Vagina (tissue), 2 donors: ENCODE measurements around the gene NCOA3. TPM values are rescaled to one million over a fixed set of nuclear protein-coding genes. Genes with fewer than 3 reads are reported as not detected.

Experiments used
- DNase-seq, 2 donors: peaks; one replicate each; pipeline ENCODE4 v3.0.0-alpha.2; 2017; ENCODE audit errors: extremely low spot score in 2 of 2
- H3K27ac ChIP-seq: fragments of 200-600 bp; sonication (generic); one replicate; pipeline ENCODE4 v1.5.1; 2019
- H3K27me3 ChIP-seq: fragments of 200-600 bp; sonication (generic); one replicate; pipeline ENCODE4 v1.5.1; 2019
- H3K36me3 ChIP-seq, 2 donors: fragments of 200-600 bp; sonication (generic); one replicate each; pipeline ENCODE4 v1.5.1; 2017 to 2019
- H3K4me1 ChIP-seq: fragments of 200-600 bp; sonication (generic); one replicate; pipeline ENCODE4 v1.5.1; 2019
- H3K4me3 ChIP-seq, 2 donors: fragments of 200-600 bp; sonication (generic); 1 replicate in 1 of 2; 2 replicates in 1 of 2; pipeline ENCODE4 v1.5.1; 2016 to 2019
- H3K9me3 ChIP-seq: fragments of 200-600 bp; sonication (generic); one replicate; pipeline ENCODE4 v1.5.1; 2019
- POLR2A ChIP-seq, 2 donors: fragments of 450-650 bp; IDR thresholded peaks; one replicate each; pipeline ENCODE4 v1.6.1; 2017; ENCODE audit warnings: antibody characterized with exemption in 2 of 2, mild to moderate bottlenecking in 2 of 2, moderate library complexity in 2 of 2
- POLR2AphosphoS5 ChIP-seq, 2 donors: sonication (generic); formaldehyde crosslinking; IDR thresholded peaks; one replicate each; pipeline ENCODE4 v1.9.0; 2017; ENCODE audit warnings: antibody characterized with exemption in 2 of 2, mild to moderate bottlenecking in 2 of 2, low read depth in 1 of 2; ENCODE audit not compliant: insufficient read depth in 1 of 2
- intact Hi-C: fragments of 100-400 bp; cut with DNase I; formaldehyde crosslinking; loops from one replicate; pipeline ENCODE4 v1.15.1; 2023
- total RNA-seq: library from RNA; depleted of rRNA; stranded (reverse); fragments of >200 nt; gene quantifications from one replicate; pipeline ENCODE4 v1.2.3, GENCODE V29; 2016
- TF ChIP-seq, protein P1 (sequence below), 3 experiments: fragments of 450-650 bp in 2 of 3; fragments of 200-600 bp in 1 of 3; sonication (generic) in 1 of 3; IDR thresholded peaks; one replicate each; pipeline ENCODE4 v1.5.1; 2017 to 2019; ENCODE audit warnings: antibody characterized with exemption in 3 of 3, mild to moderate bottlenecking in 2 of 3, moderate library complexity in 2 of 3

The NCOA3 gene
- total RNA-seq, 1 donor from 2014 or later, result 47.1 TPM

DNA sequence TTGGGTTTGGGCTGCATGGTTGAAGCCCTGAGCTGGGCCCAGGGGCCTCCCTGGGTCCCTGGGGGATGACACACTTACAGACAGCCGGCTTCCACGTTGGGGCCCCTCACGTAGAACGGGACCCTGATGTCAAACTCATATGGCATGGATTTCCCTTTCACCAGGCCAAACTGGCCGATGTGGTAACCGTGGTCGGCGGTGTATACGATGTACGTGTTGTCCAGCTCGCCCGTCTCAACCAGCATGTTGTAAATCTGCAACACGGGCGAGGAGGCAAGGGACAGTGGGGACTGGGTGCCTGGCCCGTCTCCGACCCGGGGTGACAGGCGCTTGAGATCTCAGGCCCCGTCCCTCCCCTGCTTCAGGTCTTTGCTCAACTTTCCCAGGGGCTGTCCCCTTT lies 181.2 kb downstream of the NCOA3 start:
- TF ChIP-seq POLR2AphosphoS5 (IDR thresholded peaks at IDR 0.05; ENCODE audit: insufficient read depth in 1 of 2, low read depth in 1 of 2), result no peak
- TF ChIP-seq POLR2A (IDR thresholded peaks at IDR 0.05), result no peak
- TF ChIP-seq, protein P1, sequence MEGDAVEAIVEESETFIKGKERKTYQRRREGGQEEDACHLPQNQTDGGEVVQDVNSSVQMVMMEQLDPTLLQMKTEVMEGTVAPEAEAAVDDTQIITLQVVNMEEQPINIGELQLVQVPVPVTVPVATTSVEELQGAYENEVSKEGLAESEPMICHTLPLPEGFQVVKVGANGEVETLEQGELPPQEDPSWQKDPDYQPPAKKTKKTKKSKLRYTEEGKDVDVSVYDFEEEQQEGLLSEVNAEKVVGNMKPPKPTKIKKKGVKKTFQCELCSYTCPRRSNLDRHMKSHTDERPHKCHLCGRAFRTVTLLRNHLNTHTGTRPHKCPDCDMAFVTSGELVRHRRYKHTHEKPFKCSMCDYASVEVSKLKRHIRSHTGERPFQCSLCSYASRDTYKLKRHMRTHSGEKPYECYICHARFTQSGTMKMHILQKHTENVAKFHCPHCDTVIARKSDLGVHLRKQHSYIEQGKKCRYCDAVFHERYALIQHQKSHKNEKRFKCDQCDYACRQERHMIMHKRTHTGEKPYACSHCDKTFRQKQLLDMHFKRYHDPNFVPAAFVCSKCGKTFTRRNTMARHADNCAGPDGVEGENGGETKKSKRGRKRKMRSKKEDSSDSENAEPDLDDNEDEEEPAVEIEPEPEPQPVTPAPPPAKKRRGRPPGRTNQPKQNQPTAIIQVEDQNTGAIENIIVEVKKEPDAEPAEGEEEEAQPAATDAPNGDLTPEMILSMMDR (IDR thresholded peaks at IDR 0.05), result no peak
- peak overlapping the region; percentile 58 for H3K27ac ChIP-seq
- no peaks in the 10 kb centered on the region for H3K27me3 ChIP-seq
- peaks cover 0 to 16% of the 10 kb centered on the region in 2 donors for H3K36me3 ChIP-seq
- intact Hi-C loops, result loop anchor here (10.0 kb wide), 1 partner anchor 102 kb away; the partner anchor contains the start of gene SULF2
- no peaks in the 10 kb centered on the region for H3K9me3 ChIP-seq
- H3K4me3 ChIP-seq, result no peak overlapping the region
- DNase-seq, result no peak
- H3K4me1 ChIP-seq, result peaks cover 20% of the 10 kb centered on the region

DNA sequence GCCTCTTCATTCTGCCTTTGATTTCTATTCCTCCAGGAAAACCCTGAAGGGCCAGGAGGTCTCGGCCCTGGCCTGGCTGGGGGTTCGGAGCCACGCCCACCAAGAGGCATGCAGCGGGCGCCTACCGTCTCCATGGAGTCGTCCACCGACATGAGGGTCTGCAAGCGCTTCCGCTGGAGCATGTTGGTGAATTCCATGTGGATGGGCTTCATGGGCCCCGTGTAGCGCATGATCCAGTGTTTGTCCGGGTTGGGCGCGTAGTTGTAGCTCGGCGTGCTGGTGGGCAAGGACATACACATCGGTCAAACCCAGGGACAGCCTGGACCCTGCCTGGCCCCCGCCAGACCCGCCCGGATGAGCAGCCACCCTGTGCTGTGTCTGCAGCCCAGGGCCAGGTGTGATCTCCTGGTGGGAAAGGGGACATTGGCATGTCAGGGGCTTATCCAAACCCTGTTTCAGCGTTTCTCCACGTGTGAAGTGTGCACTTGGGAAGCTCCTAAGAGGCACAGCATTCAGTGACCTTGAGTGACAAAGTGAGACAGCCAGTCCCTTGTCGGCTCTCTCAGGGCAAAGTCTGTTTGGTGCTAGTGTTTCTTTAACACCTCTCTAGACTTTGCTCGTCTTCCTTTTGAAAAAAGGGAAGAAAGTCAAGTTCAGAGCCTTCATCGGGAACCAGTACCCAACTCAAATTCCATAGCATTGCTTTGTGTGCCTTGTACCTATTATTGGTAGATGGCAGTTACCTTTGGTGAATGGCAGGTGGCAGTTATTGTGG lies 182.8 kb downstream of the NCOA3 start:
- intact Hi-C loops, result loop anchor here (10.0 kb wide), 1 partner anchor 100 kb away; the partner anchor contains the start of gene SULF2
- no peak for DNase-seq
- H3K36me3 ChIP-seq, result peaks cover 0 to 28% of the 10 kb centered on the region in 2 donors
- H3K9me3 ChIP-seq, result no peaks in the 10 kb centered on the region
- H3K4me3 ChIP-seq, result no peak overlapping the region
- no peaks in the 10 kb centered on the region for H3K27me3 ChIP-seq
- TF ChIP-seq POLR2AphosphoS5 (IDR thresholded peaks at IDR 0.05; ENCODE audit: insufficient read depth in 1 of 2, low read depth in 1 of 2) (no peak), POLR2A (IDR thresholded peaks at IDR 0.05) (no peak)
- TF ChIP-seq, protein P1 (IDR thresholded peaks at IDR 0.05), result no peak
- no peak overlapping the region for H3K27ac ChIP-seq
- H3K4me1 ChIP-seq, result peaks cover 20% of the 10 kb centered on the region

DNA sequence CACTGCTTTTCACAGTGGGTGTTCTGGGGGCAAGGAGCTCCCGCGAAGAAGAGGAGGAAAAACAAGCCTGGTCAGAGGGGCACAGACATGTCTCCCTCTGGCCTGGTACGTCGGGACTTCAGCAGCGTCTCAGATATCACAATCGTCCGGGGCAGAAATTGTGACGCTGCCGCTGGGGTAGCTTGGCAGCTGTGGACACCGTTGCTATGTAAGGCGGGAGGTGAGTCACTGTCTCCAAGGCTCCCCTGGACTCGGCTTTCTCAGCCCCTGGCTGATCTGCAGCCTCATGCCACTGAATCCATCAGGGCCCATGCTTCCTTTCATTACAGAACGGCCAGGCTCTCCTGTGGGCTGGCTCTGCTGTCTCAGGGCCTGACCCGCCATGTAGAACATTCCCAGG lies 184.9 kb downstream of the NCOA3 start:
- Histone ChIP-seq H3K27ac (no peak overlapping the region), H3K27me3 (no peaks in the 10 kb centered on the region), H3K36me3 (peaks cover 0 to 43% of the 10 kb centered on the region in 2 donors), H3K4me1 (peaks cover 18% of the 10 kb centered on the region), H3K4me3 (no peak overlapping the region), H3K9me3 (peaks cover 7% of the 10 kb centered on the region)
- DNase-seq, result no peak
- intact Hi-C loops, result loop anchor here (10.0 kb wide), 1 partner anchor 98 kb away; the partner anchor contains the start of gene SULF2
- peak in 1 of 2 donors; percentile 30 for TF ChIP-seq POLR2AphosphoS5 (IDR thresholded peaks at IDR 0.05; ENCODE audit: insufficient read depth in 1 of 2, low read depth in 1 of 2)
- TF ChIP-seq, protein P1 (IDR thresholded peaks at IDR 0.05), result no peak

DNA sequence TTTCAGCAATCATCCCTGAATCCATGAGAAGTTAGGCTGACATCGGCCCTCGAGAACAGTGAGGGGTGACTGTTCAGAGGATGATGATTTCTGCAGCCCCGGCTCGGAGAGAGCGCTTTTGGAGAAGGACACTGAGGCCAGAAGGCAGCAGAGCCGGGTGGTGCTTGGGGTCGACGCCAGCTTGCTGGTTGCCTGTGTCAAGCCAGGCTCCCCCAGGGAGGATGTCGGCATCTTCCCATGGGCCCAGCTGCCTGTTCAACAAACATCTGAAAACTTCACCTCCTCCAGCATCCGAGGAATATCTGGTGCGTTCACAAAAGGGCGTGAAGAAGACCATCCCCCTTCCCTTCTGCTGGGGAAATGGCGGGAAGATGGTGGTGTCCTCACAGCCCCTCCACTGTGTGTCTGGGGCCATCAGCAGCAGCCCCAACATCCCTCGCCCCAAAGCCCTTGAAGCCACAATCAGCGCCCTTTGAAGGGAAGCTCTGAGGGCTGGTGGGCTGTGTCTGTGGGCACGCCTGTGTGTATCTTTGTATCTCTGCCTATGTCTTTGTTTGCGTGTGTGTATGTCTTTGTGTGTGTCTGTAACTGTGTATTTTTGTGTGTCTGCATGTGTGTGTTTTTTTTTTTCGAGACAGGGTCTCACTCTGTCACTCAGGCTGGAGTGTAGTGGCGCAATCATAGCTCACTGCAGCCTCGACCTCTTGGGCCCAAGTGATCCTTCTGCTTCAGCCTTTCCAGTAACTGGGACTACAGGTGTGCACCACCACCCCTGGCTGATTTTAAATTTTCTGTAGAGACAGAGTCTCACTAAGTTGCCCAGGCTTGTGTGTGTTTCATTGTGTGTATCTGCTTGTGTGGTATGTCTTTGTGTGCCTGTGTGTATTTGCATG lies 185.7 kb downstream of the NCOA3 start:
- Histone ChIP-seq H3K4me1 (peaks cover 10% of the 10 kb centered on the region), H3K4me3 (no peak overlapping the region), H3K27me3 (no peaks in the 10 kb centered on the region), H3K36me3 (peaks cover 0 to 51% of the 10 kb centered on the region in 2 donors), H3K27ac (no peak overlapping the region), H3K9me3 (peaks cover 14% of the 10 kb centered on the region)
- intact Hi-C loops, result loop anchor here (10.0 kb wide), 1 partner anchor 97 kb away; the partner anchor contains the start of gene SULF2
- no peak for DNase-seq
- TF ChIP-seq POLR2AphosphoS5 (IDR thresholded peaks at IDR 0.05; ENCODE audit: insufficient read depth in 1 of 2, low read depth in 1 of 2) (no peak), POLR2A (IDR thresholded peaks at IDR 0.05) (no peak)
- TF ChIP-seq, protein P1 (IDR thresholded peaks at IDR 0.05), result no peak
